22Rv1 (cell line): ENCODE results near the gene DOCK3.

Experiments used
- CTCF ChIP-seq: fragments of 450-650 bp; IDR thresholded peaks from 2 replicates; pipeline ENCODE4 v1.5.1; 2017; ENCODE audit warnings: mild to moderate bottlenecking
- ZFX ChIP-seq: fragments of 450-650 bp; IDR thresholded peaks from 2 replicates; pipeline ENCODE4 v1.6.1; 2017; ENCODE audit warnings: antibody characterized with exemption, borderline replicate concordance

- TF ChIP-seq CTCF, result no peak
- TF ChIP-seq ZFX, result no peak
Measured at GRCh38 chr3:50805321-50805720, 130.6 kb downstream of the DOCK3 start.
